MCF 10A (cell line): Measurements from ENCODE around the gene TSPAN2. TPM values are rescaled to one million over a fixed set of nuclear protein-coding genes. Genes with fewer than 3 reads are reported as not detected.

ENCODE experiments used
- BruUV-seq: library from RNA; stranded (reverse); fragments of 400-500 nt; replicated peaks from 2 replicates; lab custom pipeline; 2021; lab: Mats Ljungman, UMichigan
- CTCF ChIA-PET: fragments of 300-600 bp; sonication (Branson Sonifier 250); formaldehyde crosslinking; extraction: SDS; loops from one replicate; lab custom pipeline; 2021; ENCODE audit warnings: antibody characterized with exemption, inconsistent platforms; lab: Yijun Ruan, JAX
- POLR2A ChIA-PET: fragments of 300-600, 350-650 bp; sonication (Branson Sonifier 250); formaldehyde crosslinking; extraction: SDS; loops from one replicate; lab custom pipeline; 2020; ENCODE audit warnings: antibody characterized with exemption, inconsistent platforms; lab: Yijun Ruan, JAX
- DNase-seq: peaks from one replicate; pipeline ENCODE4 v3.0.0-alpha.2; 2018; ENCODE audit not compliant: unreplicated experiment
- H3K27ac Mint-ChIP-seq: one replicate; pipeline ENCODE4 v1.8.0; 2022; ENCODE audit warnings: mild to moderate bottlenecking, low read depth, mixed read lengths; ENCODE audit not compliant: unreplicated experiment
- H3K27me3 Mint-ChIP-seq: one replicate; pipeline ENCODE4 v1.8.0; 2022; ENCODE audit warnings: mixed read lengths; ENCODE audit not compliant: insufficient read depth, unreplicated experiment
- H3K36me3 Mint-ChIP-seq: one replicate; pipeline ENCODE4 v1.8.0; 2022; ENCODE audit warnings: mild to moderate bottlenecking, moderate library complexity, mixed read lengths; ENCODE audit not compliant: insufficient read depth, unreplicated experiment
- H3K4me1 Mint-ChIP-seq: one replicate; pipeline ENCODE4 v1.8.0; 2022; ENCODE audit warnings: mixed read lengths; ENCODE audit not compliant: insufficient read depth, unreplicated experiment
- H3K4me3 Mint-ChIP-seq: one replicate; pipeline ENCODE4 v1.8.0; 2022; ENCODE audit warnings: mild to moderate bottlenecking, moderate library complexity, mixed read lengths; ENCODE audit not compliant: unreplicated experiment
- H3K9me3 Mint-ChIP-seq: one replicate; pipeline ENCODE4 v1.8.0; 2022; ENCODE audit warnings: mixed read lengths; ENCODE audit not compliant: unreplicated experiment
- intact Hi-C: fragments of 100-400 bp; cut with micrococcal nuclease; formaldehyde crosslinking; loops from 2 replicates; pipeline ENCODE4 v1.14.1; 2022
- total RNA-seq: library from RNA; stranded (reverse); gene quantifications from 2 replicates; pipeline ENCODE4 v1.2.3, GENCODE V29; 2022
- TF ChIP-seq, protein P1 (sequence below): fragments of 200-600 bp; IDR thresholded peaks from one replicate; pipeline ENCODE4 v1.8.0; 2022; ENCODE audit warnings: antibody characterized with exemption, mild to moderate bottlenecking; ENCODE audit not compliant: unreplicated experiment

Gene TSPAN2
- total RNA-seq, 1 experiment from 2014 or later, result 0.42 TPM

DNA sequence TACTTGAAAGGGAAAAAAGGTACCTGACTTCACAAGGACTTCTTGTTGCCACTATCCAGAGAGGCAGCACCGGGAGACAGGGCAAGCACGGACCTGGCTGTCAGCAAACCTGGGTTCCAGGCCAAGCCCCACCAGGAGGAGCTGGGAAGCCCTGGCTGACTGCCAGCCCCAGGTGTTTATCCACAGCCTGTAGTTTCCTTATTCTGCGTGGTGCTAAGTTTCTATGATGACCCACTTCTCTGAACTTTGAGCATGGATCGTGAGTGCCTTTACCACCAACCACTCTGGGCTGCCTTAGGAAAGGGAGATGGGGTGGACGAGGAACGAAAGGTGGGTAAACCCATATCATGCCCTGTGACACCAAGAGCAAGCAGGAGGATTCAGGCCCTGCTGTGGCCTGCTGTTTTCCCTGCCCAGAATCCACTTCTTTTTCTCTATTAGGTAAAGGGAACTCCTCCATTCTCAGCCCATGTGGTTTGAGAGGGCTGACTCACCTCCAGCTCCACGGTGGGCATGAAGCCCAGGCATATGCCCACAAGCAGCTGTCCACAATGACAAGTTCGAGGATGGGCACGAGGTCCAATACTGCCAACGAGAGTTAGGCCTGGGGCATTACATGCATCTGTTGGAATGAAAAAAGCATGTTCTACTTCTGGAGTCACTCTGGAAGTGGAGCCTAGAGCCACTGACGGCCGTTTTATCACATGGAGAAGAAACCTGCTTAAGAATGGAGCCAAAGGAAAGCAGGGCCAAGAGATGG is 20.3 kb downstream of the TSPAN2 start:
- POLR2A ChIA-PET, result no interaction called here
- Mint-ChIP-seq H3K36me3 (peaks cover 6% of the 10 kb centered on the region), H3K9me3 (no peaks in the 10 kb centered on the region), H3K4me1 (peaks cover 33% of the 10 kb centered on the region), H3K27ac (peak overlapping the region; percentile 82), H3K27me3 (no peaks in the 10 kb centered on the region), H3K4me3 (no peak overlapping the region)
- BruUV-seq, result no TSS peak
- TF ChIP-seq, protein P1, sequence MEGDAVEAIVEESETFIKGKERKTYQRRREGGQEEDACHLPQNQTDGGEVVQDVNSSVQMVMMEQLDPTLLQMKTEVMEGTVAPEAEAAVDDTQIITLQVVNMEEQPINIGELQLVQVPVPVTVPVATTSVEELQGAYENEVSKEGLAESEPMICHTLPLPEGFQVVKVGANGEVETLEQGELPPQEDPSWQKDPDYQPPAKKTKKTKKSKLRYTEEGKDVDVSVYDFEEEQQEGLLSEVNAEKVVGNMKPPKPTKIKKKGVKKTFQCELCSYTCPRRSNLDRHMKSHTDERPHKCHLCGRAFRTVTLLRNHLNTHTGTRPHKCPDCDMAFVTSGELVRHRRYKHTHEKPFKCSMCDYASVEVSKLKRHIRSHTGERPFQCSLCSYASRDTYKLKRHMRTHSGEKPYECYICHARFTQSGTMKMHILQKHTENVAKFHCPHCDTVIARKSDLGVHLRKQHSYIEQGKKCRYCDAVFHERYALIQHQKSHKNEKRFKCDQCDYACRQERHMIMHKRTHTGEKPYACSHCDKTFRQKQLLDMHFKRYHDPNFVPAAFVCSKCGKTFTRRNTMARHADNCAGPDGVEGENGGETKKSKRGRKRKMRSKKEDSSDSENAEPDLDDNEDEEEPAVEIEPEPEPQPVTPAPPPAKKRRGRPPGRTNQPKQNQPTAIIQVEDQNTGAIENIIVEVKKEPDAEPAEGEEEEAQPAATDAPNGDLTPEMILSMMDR, result no peak
- intact Hi-C loops, result no loop called here
- CTCF ChIA-PET, result interaction anchor here (0.6 to 5.2 kb wide), 6 partner anchors 10 to 1305 kb away, joined by 3 to 38 read pairs (median 3); no protein-coding TSS in a partner anchor
- DNase-seq, result peak; percentile 80

DNA sequence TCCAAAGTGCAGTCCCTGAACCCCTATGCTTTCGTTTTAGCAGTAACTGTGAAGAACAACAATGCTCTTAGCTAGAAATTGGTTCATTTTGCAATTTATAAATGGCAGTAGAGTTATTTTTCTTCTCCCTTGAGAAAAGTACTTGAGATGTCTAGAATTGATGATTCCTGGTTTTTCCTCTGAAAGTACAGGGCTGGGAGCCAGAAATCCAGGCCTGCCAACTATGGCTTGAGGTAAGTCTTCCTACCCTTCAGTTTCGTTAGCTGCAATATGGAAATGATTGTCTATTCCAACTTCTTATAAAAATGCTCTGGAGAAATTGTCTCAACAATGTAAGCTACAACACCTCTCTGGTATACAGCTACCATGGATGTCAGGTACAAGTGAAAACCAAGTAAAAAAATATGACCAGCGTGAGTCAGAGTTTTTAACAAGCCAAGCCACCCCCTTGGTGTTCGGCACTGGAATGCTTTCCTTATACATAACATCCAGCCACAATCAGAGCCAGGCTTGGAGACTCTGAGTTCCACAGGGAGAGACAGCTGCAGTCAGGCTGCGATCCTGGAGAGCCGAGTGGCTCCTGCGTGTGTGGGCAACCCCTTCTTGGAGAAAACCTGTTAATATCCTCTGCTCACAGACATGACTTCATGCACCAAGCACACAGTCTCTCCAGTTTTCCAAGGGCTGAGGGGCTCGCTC is 22.0 kb downstream of the TSPAN2 start:
- peaks cover 34% of the 10 kb centered on the region for H3K4me1 Mint-ChIP-seq
- H3K36me3 Mint-ChIP-seq, result peaks cover 6% of the 10 kb centered on the region
- H3K27me3 Mint-ChIP-seq, result no peaks in the 10 kb centered on the region
- intact Hi-C loops, result no loop called here
- no peaks in the 10 kb centered on the region for H3K9me3 Mint-ChIP-seq
- BruUV-seq, result no TSS peak
- TF ChIP-seq, protein P1, result no peak
- CTCF ChIA-PET, result interaction anchor here (1.8 to 5.2 kb wide), 3 partner anchors 14 to 46 kb away, joined by 6 to 38 read pairs (median 14); no protein-coding TSS in a partner anchor
- POLR2A ChIA-PET, result interaction anchor here (0.9 to 1.4 kb wide), 2 partner anchors 9 to 19 kb away, joined by 3 to 5 read pairs; no protein-coding TSS in a partner anchor
- no peak overlapping the region for H3K4me3 Mint-ChIP-seq
- H3K27ac Mint-ChIP-seq, result no peak overlapping the region
- DNase-seq, result peak; percentile 42

DNA sequence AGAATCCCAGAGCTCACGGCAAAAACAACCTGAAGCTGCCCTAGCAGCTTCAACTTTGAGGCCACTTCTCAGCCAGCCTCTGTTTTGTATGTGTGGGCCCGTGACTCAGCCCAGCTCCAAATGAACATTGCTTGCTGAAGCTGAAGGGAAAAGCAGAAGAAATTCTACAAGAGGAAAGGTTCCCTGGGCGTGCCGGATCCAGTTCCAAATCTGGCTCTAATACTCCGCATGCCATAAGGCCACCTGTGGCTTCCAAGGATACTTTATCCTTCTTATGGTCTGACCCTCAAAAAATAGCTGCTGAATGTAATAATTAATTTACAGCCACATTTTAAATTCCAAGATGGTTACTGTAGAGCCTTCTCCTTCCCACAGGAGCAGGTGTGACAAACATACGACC is 24.3 kb downstream of the TSPAN2 start:
- no peaks in the 10 kb centered on the region for H3K27me3 Mint-ChIP-seq
- DNase-seq, result no peak
- H3K27ac Mint-ChIP-seq, result no peak overlapping the region
- no peaks in the 10 kb centered on the region for H3K9me3 Mint-ChIP-seq
- no peak overlapping the region for H3K4me3 Mint-ChIP-seq
- POLR2A ChIA-PET, result interaction anchor here (1.7 kb wide), 1 partner anchor 13 kb away, joined by 5 read pairs; no protein-coding TSS in a partner anchor
- BruUV-seq, result no TSS peak
- peaks cover 6% of the 10 kb centered on the region for H3K36me3 Mint-ChIP-seq
- peaks cover 34% of the 10 kb centered on the region for H3K4me1 Mint-ChIP-seq
- intact Hi-C loops, result no loop called here
- TF ChIP-seq, protein P1, result no peak
- CTCF ChIA-PET, result interaction anchor here (0.6 to 5.2 kb wide), 5 partner anchors 12 to 315 kb away, joined by 3 to 38 read pairs (median 4); no protein-coding TSS in a partner anchor

DNA sequence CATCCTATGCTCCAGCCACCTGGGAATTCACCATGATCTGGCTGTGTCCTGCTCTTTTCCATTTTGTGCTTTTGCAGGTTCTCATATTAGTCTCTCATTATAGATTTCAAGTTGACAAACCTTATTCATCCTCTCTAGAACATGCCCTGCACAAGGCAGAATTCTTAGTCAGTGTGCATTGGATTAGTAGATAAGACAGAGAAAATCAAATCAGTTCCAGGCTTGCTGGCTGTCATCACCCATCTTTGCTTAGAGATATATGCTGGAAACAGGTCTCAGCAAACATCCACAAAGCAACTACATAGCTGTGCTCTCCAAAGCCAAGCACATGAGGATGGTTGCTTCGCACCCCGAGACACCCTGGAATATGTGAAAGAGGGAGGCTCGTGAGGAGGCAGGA is 24.8 kb downstream of the TSPAN2 start:
- BruUV-seq, result no TSS peak
- POLR2A ChIA-PET, result no interaction called here
- Mint-ChIP-seq H3K27me3 (no peaks in the 10 kb centered on the region), H3K4me3 (no peak overlapping the region), H3K27ac (no peak overlapping the region), H3K4me1 (peaks cover 28% of the 10 kb centered on the region), H3K36me3 (peaks cover 5% of the 10 kb centered on the region), H3K9me3 (no peaks in the 10 kb centered on the region)
- TF ChIP-seq, protein P1, result no peak
- intact Hi-C loops, result no loop called here
- CTCF ChIA-PET, result interaction anchor here (0.6 to 5.2 kb wide), 2 partner anchors 11 to 316 kb away, joined by 3 to 38 read pairs; no protein-coding TSS in a partner anchor
- DNase-seq, result no peak
